Mesodermal cell (in vitro differentiated cells): Measurements from ENCODE around the gene PM20D1.

ENCODE experiments used
- H3K27ac ChIP-seq: 2 replicates; pipeline ENCODE4 v1.7.0; 2013; ENCODE audit warnings: mild to moderate bottlenecking, low read depth, low read length, moderate library complexity; ENCODE audit not compliant: severe bottlenecking
- H3K36me3 ChIP-seq: 2 replicates; pipeline ENCODE4 v1.7.1; 2013; ENCODE audit warnings: mild to moderate bottlenecking, low read length, moderate library complexity; ENCODE audit not compliant: control insufficient read depth, insufficient read depth
- H3K4me1 ChIP-seq: one replicate; pipeline ENCODE4 v1.7.1; 2013; ENCODE audit warnings: mild to moderate bottlenecking, low read length; ENCODE audit not compliant: insufficient read depth, control insufficient read depth, poor library complexity, severe bottlenecking
- H3K4me3 ChIP-seq: 2 replicates; pipeline ENCODE4 v1.7.0; 2013; ENCODE audit warnings: low read length, control low read depth, mild to moderate bottlenecking; ENCODE audit not compliant: insufficient read depth, poor library complexity, severe bottlenecking; ENCODE audit errors: extremely low read depth
- H3K9me3 ChIP-seq: 2 replicates; pipeline ENCODE4 v1.7.1; 2013; ENCODE audit warnings: mild to moderate bottlenecking, low read length, moderate library complexity; ENCODE audit not compliant: control insufficient read depth
- WGBS, 2 experiments: methylation state at CpG; one replicate each; pipeline ENCODE4 v1.1.5; 2013; ENCODE audit warnings: missing lambda C conversion rate in 2 of 2; ENCODE audit not compliant: insufficient coverage in 2 of 2; 5-methylcytosine and 5-hydroxymethylcytosine counted together

The PM20D1 gene

GRCh38 chr1:205804605-205805004 lies 45.3 kb downstream of the PM20D1 start:
- Histone ChIP-seq H3K9me3 (no peaks in the 10 kb centered on the region), H3K27ac (no peak overlapping the region), H3K4me3 (no peak overlapping the region), H3K36me3 (peaks cover 51% of the 10 kb centered on the region), H3K4me1 (no peaks in the 10 kb centered on the region)
- WGBS, 2 experiments = 88 to 100% methylated on average over 1 of the region's 2 CpGs

GRCh38 chr1:205803986-205804385 lies 45.9 kb downstream of the PM20D1 start:
- Histone ChIP-seq H3K36me3 (peaks cover 50% of the 10 kb centered on the region), H3K27ac (no peak overlapping the region), H3K9me3 (no peaks in the 10 kb centered on the region), H3K4me1 (no peaks in the 10 kb centered on the region), H3K4me3 (no peak overlapping the region)
- WGBS, 2 experiments = 0% methylated on average over 1 of the region's 4 CpGs; no CpG with 5 or more reads in 1 of the 2 experiments

GRCh38 chr1:205802060-205802459 lies 47.9 kb downstream of the PM20D1 start:
- 87 to 97% methylated on average over 5 to 7 of the region's 8 CpGs for WGBS, 2 experiments

GRCh38 chr1:205800981-205801703 lies 48.8 kb downstream of the PM20D1 start:
- no peaks in the 10 kb centered on the region for H3K4me1 ChIP-seq
- H3K36me3 ChIP-seq = peaks cover 60% of the 10 kb centered on the region
- H3K27ac ChIP-seq = no peak overlapping the region
- H3K4me3 ChIP-seq = no peak overlapping the region
- 88 to 90% methylated on average over 4 to 6 of the region's 7 CpGs for WGBS, 2 experiments
- H3K9me3 ChIP-seq = no peaks in the 10 kb centered on the region

More at GRCh38 chr1:205802060-205802459, 47.9 kb downstream of the PM20D1 start:
- peaks cover 55% of the 10 kb centered on the region for H3K36me3 ChIP-seq
- H3K4me3 ChIP-seq = no peak overlapping the region
- no peak overlapping the region for H3K27ac ChIP-seq
- H3K4me1 ChIP-seq = no peaks in the 10 kb centered on the region
- H3K9me3 ChIP-seq = no peaks in the 10 kb centered on the region

- Histone ChIP-seq H3K4me3 (no peak overlapping the region), H3K36me3 (peaks cover 66% of the 10 kb centered on the region), H3K9me3 (no peaks in the 10 kb centered on the region), H3K4me1 (no peaks in the 10 kb centered on the region), H3K27ac (no peak overlapping the region)
- WGBS, 2 experiments = 56 to 71% methylated on average over 1 to 4 of the region's 7 CpGs
Measured at GRCh38 chr1:205800427-205800826, 49.5 kb downstream of the PM20D1 start.

- peaks cover 61% of the 10 kb centered on the region for H3K36me3 ChIP-seq
Measured at GRCh38 chr1:205798577-205798976, 51.4 kb downstream of the PM20D1 start.

GRCh38 chr1:205797168-205797567 lies 52.8 kb downstream of the PM20D1 start:
- no peak overlapping the region for H3K27ac ChIP-seq
- no peaks in the 10 kb centered on the region for H3K9me3 ChIP-seq
- no peak overlapping the region for H3K4me3 ChIP-seq
- no peaks in the 10 kb centered on the region for H3K4me1 ChIP-seq
- peaks cover 74% of the 10 kb centered on the region for H3K36me3 ChIP-seq
- 100% methylated on average over 2 of the region's 2 CpGs for WGBS, 2 experiments

More at GRCh38 chr1:205798577-205798976, 51.4 kb downstream of the PM20D1 start:
- H3K27ac ChIP-seq = no peak overlapping the region
- H3K9me3 ChIP-seq = no peaks in the 10 kb centered on the region
- no peaks in the 10 kb centered on the region for H3K4me1 ChIP-seq
- no peak overlapping the region for H3K4me3 ChIP-seq
- WGBS, 2 experiments = 71 to 75% methylated on average over 4 to 5 of the region's 5 CpGs

- H3K9me3 ChIP-seq = no peaks in the 10 kb centered on the region
- no peak overlapping the region for H3K27ac ChIP-seq
- peaks cover 68% of the 10 kb centered on the region for H3K36me3 ChIP-seq
- H3K4me3 ChIP-seq = no peak overlapping the region
- 100% methylated on average over 1 of the region's 5 CpGs; no CpG with 5 or more reads in 1 of the 2 experiments for WGBS, 2 experiments
- H3K4me1 ChIP-seq = no peaks in the 10 kb centered on the region
Measured at GRCh38 chr1:205794011-205794730, 55.8 kb downstream of the PM20D1 start.

GRCh38 chr1:205792961-205793673 lies 56.8 kb downstream of the PM20D1 start:
- 65 to 78% methylated on average over 4 to 5 of the region's 6 CpGs for WGBS, 2 experiments
- Histone ChIP-seq H3K27ac (no peak overlapping the region), H3K4me1 (no peaks in the 10 kb centered on the region), H3K36me3 (peaks cover 58% of the 10 kb centered on the region), H3K9me3 (no peaks in the 10 kb centered on the region), H3K4me3 (no peak overlapping the region)

GRCh38 chr1:205792481-205792881 lies 57.5 kb downstream of the PM20D1 start:
- Histone ChIP-seq H3K27ac (no peak overlapping the region), H3K4me1 (no peaks in the 10 kb centered on the region), H3K36me3 (peaks cover 51% of the 10 kb centered on the region), H3K9me3 (no peaks in the 10 kb centered on the region), H3K4me3 (no peak overlapping the region)
- 88 to 93% methylated on average over 7 to 8 of the region's 8 CpGs for WGBS, 2 experiments
